CD4-positive, alpha-beta memory T cell (primary cell): ENCODE data around the gene CDK11A. TPM values are rescaled to one million over a fixed set of nuclear protein-coding genes. Genes with fewer than 3 reads are reported as not detected.
A peak's percentile ranks its signal among the peaks of the same experiment; 100 is the strongest.
"Not testable (repeated sequence)": the region's sequence is repeated elsewhere in the genome, so short reads cannot be mapped to it uniquely, and the experiment has no call there.

ENCODE experiments used
- CTCF ChIA-PET: fragments of 350-600 bp; sonication (Branson Sonifier 250); formaldehyde crosslinking; loops from one replicate; lab custom pipeline; 2021; ENCODE audit warnings: inconsistent platforms; ENCODE audit not compliant: partially characterized antibody; lab: Charles Lee
- POLR2A ChIA-PET: fragments of 350-600 bp; sonication (Branson Sonifier 250); formaldehyde crosslinking; loops from one replicate; lab custom pipeline; 2021; ENCODE audit not compliant: partially characterized antibody; lab: Charles Lee
- DNase-seq, 5 donors: peaks; one replicate each; pipeline versions ENCODE4 v3.0.0 to v3.0.0-alpha.2; 2020 to 2022; ENCODE audit warnings: mixed read lengths in 1 of 5
- H3K27ac ChIP-seq: one replicate; pipeline ENCODE4 v1.7.0; 2013; ENCODE audit warnings: low read depth, low read length
- H3K27me3 ChIP-seq: 2 replicates; pipeline ENCODE4 v1.7.0; 2013; ENCODE audit warnings: mild to moderate bottlenecking, low read length, moderate library complexity; ENCODE audit not compliant: insufficient read depth
- H3K36me3 ChIP-seq: 2 replicates; pipeline ENCODE4 v1.7.0; 2013; ENCODE audit warnings: mild to moderate bottlenecking, low read length, moderate library complexity; ENCODE audit not compliant: insufficient read depth
- H3K4me1 ChIP-seq: 2 replicates; pipeline ENCODE4 v1.7.0; 2013; ENCODE audit warnings: mild to moderate bottlenecking, low read length, moderate library complexity; ENCODE audit not compliant: insufficient read depth
- H3K4me3 ChIP-seq, 2 donors: one replicate each; pipeline ENCODE4 v1.7.0; 2013; ENCODE audit warnings: low read length in 2 of 2, mild to moderate bottlenecking in 1 of 2
- H3K9me3 ChIP-seq, 2 donors: one replicate each; pipeline ENCODE4 v1.7.0; 2013; ENCODE audit warnings: low read length in 2 of 2, control low read depth in 1 of 2; ENCODE audit not compliant: control insufficient read depth in 1 of 2
- H3K27ac Mint-ChIP-seq, 7 donors: one replicate each; pipeline ENCODE4 v1.8.0; 2020 to 2021; ENCODE audit warnings: mixed read lengths in 7 of 7, mild to moderate bottlenecking in 6 of 7, inconsistent platforms in 3 of 7, moderate library complexity in 3 of 7
- H3K27me3 Mint-ChIP-seq, 2 donors: one replicate each; pipeline ENCODE4 v1.8.0; 2020 to 2021; ENCODE audit warnings: mixed read lengths in 2 of 2
- H3K36me3 Mint-ChIP-seq, 2 donors: one replicate each; pipeline ENCODE4 v1.8.0; 2020 to 2021; ENCODE audit warnings: mixed read lengths in 2 of 2, inconsistent platforms in 1 of 2, mild to moderate bottlenecking in 1 of 2
- H3K4me1 Mint-ChIP-seq, 4 donors: one replicate each; pipeline ENCODE4 v1.8.0; 2020 to 2021; ENCODE audit warnings: mixed read lengths in 4 of 4, mild to moderate bottlenecking in 1 of 4
- H3K4me3 Mint-ChIP-seq, 8 donors: one replicate each; pipeline ENCODE4 v1.8.0; 2020 to 2021; ENCODE audit warnings: mixed read lengths in 8 of 8, mild to moderate bottlenecking in 7 of 8, moderate library complexity in 6 of 8, inconsistent platforms in 3 of 8
- H3K9me3 Mint-ChIP-seq, 8 donors: one replicate each; pipeline ENCODE4 v1.8.0; 2020 to 2021; ENCODE audit warnings: mixed read lengths in 8 of 8, mild to moderate bottlenecking in 5 of 8, inconsistent platforms in 3 of 8, moderate library complexity in 1 of 8
- intact Hi-C: fragments of 100-400 bp; cut with micrococcal nuclease; formaldehyde crosslinking; loops from one replicate; pipeline ENCODE4 v1.15.1; 2023
- polyA plus RNA-seq, 2 donors: library from polyadenylated mRNA; unstranded; fragments of 300-500 nt; fragmentation: Illumina TruSeq; gene quantifications; one replicate each; pipeline ENCODE4 v1.2.3, GENCODE V29; 2021
- total RNA-seq, 2 experiments: library from RNA; stranded (reverse); gene quantifications; one replicate each; pipeline ENCODE4 v1.2.3, GENCODE V29; 2021

The CDK11A gene
- total and polyA plus RNA-seq, 4 experiments from 2014 or later: 7.2 to 162 (median 86.1) TPM

DNA sequence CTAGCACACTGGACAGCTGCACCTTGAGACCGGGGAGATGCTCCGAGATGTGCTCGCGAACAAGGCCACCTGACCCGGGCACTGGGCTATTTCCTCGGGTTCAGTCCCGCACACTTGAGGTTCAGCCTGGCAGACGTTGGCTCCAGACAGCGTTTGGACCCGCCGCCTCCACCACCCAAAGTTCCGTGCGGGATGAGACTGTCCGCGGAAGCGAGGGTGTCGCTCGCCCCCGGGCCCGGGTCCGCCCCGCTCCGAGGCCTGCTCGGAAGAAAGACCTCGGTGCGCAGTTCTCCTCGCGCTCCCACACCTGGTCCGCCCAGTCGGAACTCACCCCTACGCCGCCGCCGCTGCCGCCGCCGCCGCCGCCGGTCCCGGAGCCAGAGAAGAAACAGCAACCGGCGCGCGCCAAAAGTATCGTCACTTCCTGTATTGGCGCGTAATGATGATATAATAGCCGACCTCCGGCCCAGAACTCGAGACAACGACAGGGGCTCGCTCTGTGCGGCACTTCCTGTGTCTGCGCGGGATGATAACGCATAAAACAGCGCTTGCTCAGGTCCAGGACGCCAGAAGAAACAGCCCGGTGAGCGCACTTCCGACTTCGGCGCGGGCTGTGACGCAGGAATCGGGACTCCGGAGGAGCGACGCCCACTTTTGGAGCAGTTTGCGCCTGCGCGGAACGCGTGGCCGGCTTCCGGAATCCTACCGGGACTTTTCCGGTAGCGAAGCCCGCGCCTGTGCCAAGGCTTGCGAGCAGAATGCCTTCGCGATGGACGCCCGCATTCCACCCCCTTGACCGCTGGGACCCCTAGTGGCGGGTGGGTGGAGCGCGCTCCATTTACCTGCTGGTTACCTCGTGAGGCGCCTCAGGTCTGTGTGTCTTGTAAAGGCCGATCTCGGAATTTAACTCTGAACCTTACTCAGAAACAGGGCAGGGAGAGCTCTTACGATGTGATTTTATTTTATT is 65.3 kb downstream of the CDK11A start, which contains the start of gene CDK11B:
TSS of gene CDK11B (minus strand) at position 422 of the 967 bp plus-strand sequence. CDS start 1,519 bp downstream, outside the sequence.
- H3K4me3 Mint-ChIP-seq: peak within 1 kb of the TSS; percentile 86 to 98 (median 94)
- peaks cover 22% of the 10 kb centered on the region for H3K36me3 ChIP-seq
- H3K4me3 ChIP-seq: peak within 1 kb of the TSS in 1 of 2 donors; percentile 56
- POLR2A ChIA-PET: interaction anchor here (0.9 kb wide), 1 partner anchor 28 kb away, joined by 4 read pairs; no protein-coding TSS in a partner anchor
- H3K9me3 ChIP-seq, H3K4me1 ChIP-seq, CTCF ChIA-PET, H3K4me1 Mint-ChIP-seq, H3K9me3 Mint-ChIP-seq, H3K27me3 Mint-ChIP-seq, H3K27me3 ChIP-seq: not testable (repeated sequence)
- H3K27ac ChIP-seq: peak within 1 kb of the TSS; percentile 67
- H3K36me3 Mint-ChIP-seq: peaks cover 6 to 24% of the 10 kb centered on the region in 2 donors
- intact Hi-C loops: loop anchor here (10.0 kb wide), 1 partner anchor 84 kb away; the partner anchor contains the start of gene SSU72
- peak; percentile 95 to 99 (median 97) for DNase-seq
- H3K27ac Mint-ChIP-seq: peak within 1 kb of the TSS; percentile 92 to 100 (median 99)

Other genes with a start within 250 kb of the CDK11A start
- 10 to 100 TPM; 23.0 to 24.7 TPM for gene ATAD3A, start 212.2 kb downstream of the CDK11A start, total RNA-seq
- 10 to 100 TPM in 1 of 2 donors, 1 to 10 TPM in 1; 9.5 to 12.2 TPM for gene ATAD3A, start 212.2 kb downstream of the CDK11A start, polyA plus RNA-seq
- gene TMEM240, start 183.7 kb downstream of the CDK11A start, total RNA-seq: 1 to 10 TPM; 1.8 to 2.8 TPM
- not detected for gene TMEM240, start 183.7 kb downstream of the CDK11A start, polyA plus RNA-seq
- gene SSU72, start 149.5 kb downstream of the CDK11A start, total RNA-seq: 100 to 1,000 TPM; 128 to 132 TPM
- gene SSU72, start 149.5 kb downstream of the CDK11A start, polyA plus RNA-seq: 100 to 1,000 TPM; 202 to 209 TPM
- gene FNDC10, start 124.2 kb downstream of the CDK11A start, total RNA-seq: 1 to 10 TPM; 2.7 to 2.9 TPM
- 1 to 10 TPM in 1 of 2 donors, under 1 TPM in 1; 0.72 to 1.3 TPM for gene FNDC10, start 124.2 kb downstream of the CDK11A start, polyA plus RNA-seq
- 100 to 1,000 TPM; 112 to 114 TPM for gene MIB2, start 108.9 kb downstream of the CDK11A start, total RNA-seq
- gene MIB2, start 108.9 kb downstream of the CDK11A start, polyA plus RNA-seq: 10 to 100 TPM; 12.7 to 34.6 TPM
- 1 to 10 TPM; 3.5 to 3.7 TPM for gene MMP23B, start 92.2 kb downstream of the CDK11A start, total RNA-seq
- under 1 TPM in 1 of 2 donors, not detected in 1; 0.53 TPM for gene MMP23B, start 92.2 kb downstream of the CDK11A start, polyA plus RNA-seq
- 10 to 100 TPM; 44.2 to 44.7 TPM for gene CDK11B, start 65.4 kb downstream of the CDK11A start, total RNA-seq
- gene CDK11B, start 65.4 kb downstream of the CDK11A start, polyA plus RNA-seq: 10 to 100 TPM in 1 of 2 donors, 1 to 10 TPM in 1; 2.5 to 24.5 TPM
- gene SLC35E2B, start 31.6 kb downstream of the CDK11A start, total RNA-seq: 100 to 1,000 TPM; 123 to 130 TPM
- 10 to 100 TPM; 29.4 to 48.7 TPM for gene SLC35E2B, start 31.6 kb downstream of the CDK11A start, polyA plus RNA-seq
- gene NADK, start 54.1 kb upstream of the CDK11A start, total RNA-seq: 10 to 100 TPM; 48.9 to 56.0 TPM
- 10 to 100 TPM; 21.0 to 28.1 TPM for gene NADK, start 54.1 kb upstream of the CDK11A start, polyA plus RNA-seq
- 100 to 1,000 TPM; 257 to 276 TPM for gene GNB1, start 166.7 kb upstream of the CDK11A start, total RNA-seq
- gene GNB1, start 166.7 kb upstream of the CDK11A start, polyA plus RNA-seq: 100 to 1,000 TPM in 1 of 2 donors, 10 to 100 TPM in 1; 70.9 to 137 TPM
- gene CALML6, start 190.9 kb upstream of the CDK11A start, total RNA-seq: under 1 TPM; 0.44 to 0.78 TPM
- gene CALML6, start 190.9 kb upstream of the CDK11A start, polyA plus RNA-seq: not detected
- gene TMEM52, start 194.9 kb upstream of the CDK11A start, total RNA-seq: under 1 TPM in 1 of 2 experiments, not detected in 1; 0.55 TPM
- gene TMEM52, start 194.9 kb upstream of the CDK11A start, polyA plus RNA-seq: not detected